ENCODE data around the gene HDAC4.
"Not testable (repeated sequence)": the region's sequence is repeated elsewhere in the genome, so short reads cannot be mapped to it uniquely, and the experiment has no call there.

Gene HDAC4

DNA sequence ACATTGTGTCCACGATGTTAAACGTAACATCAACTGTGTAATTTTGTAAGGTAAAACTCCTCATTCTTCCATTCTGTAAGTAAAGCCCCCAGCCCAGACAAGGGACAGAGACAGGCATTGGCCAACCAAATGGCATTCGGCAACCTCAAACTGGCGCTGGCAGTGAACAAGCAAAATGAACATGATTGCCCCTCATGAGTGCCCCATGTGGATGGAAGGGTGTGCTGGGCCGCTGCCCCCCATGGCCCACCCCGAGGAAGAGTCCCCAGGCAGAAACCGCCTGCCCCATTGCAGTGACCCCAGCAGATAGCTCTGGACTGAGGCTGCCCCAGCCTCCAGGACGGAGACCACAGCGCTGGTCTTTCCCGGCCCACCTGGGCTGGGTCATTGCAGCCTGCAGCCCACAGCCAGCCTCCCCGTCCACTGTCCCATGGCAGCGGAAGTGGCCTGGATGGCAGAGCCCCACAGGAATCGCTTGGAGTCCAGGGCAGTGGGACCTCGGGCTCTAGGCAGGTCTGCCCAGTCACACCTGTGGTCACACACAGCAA lies 220.2 kb downstream of the HDAC4 start:
- no peak for DNase-seq (ENCODE audit: low read depth in 4 of 4, low spot score in 1 of 4)

DNA sequence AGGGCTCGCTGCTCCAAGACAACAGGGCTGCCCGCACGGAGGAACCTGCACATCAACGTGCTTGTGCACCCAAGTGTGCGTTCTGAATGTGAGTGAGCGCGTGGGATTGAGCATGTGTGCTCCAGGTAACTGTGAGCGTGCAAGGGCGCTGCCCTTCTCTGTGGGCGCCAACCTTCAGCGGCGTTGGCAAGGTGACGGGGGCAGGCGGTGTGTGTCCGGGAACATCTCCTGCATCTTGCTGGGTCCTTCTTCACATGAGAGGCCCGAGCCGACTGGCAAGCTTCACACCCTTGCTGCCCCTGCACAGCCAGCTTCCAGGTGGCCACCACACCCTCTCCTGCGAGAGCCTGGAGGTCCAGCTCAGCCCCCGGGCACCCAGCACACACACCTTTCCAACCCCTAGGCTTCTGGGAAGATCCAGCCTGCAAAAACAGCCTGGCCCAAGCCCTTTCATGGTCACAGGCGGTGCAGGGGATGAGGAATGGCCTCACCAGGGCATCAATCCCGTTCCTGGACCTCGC lies 220.9 kb downstream of the HDAC4 start:
- no peak for DNase-seq (ENCODE audit: low read depth in 4 of 4, low spot score in 1 of 4)

DNA sequence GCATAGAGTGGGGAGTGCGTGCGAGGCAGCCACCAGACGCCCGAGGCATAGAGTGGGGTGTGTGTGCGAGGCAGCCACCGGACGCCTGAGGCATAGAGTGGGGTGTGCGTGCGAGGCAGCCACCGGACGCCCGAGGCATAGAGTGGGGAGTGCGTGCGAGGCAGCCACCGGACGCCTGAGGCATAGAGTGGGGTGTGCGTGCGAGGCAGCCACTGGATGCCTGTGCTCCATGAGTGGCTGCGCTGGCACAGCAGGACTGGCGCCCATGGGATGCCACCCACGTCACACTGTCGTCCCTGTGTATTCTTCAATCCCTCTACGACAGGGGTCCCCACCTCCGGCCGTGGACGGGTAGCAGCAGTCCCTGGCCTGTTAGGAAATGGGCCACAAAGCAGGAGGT lies 221.9 kb downstream of the HDAC4 start:
- DNase-seq (ENCODE audit: low read depth in 4 of 4, low spot score in 1 of 4): no peak

DNA sequence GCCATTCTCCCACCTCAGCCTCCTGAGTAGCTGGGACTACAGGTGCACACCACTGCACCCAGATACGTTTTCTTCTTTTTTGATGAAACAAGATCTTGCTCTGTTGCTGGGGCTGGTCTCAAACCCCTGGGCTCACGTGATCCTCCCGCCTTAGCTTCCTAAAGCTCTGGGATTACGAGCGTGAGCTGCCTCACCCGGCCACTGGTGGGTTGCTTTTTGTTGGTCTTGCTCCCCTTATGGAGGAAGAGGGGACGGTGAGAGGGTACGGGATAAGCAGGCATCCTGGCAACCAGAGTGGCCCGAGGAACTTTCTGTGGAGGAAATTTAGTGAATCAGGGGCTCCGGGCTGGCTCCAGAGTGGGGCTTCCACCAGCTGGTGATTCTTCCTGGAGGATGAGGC lies 222.3 kb downstream of the HDAC4 start:
- DNase-seq (ENCODE audit: low read depth in 4 of 4, low spot score in 1 of 4): no peak

DNA sequence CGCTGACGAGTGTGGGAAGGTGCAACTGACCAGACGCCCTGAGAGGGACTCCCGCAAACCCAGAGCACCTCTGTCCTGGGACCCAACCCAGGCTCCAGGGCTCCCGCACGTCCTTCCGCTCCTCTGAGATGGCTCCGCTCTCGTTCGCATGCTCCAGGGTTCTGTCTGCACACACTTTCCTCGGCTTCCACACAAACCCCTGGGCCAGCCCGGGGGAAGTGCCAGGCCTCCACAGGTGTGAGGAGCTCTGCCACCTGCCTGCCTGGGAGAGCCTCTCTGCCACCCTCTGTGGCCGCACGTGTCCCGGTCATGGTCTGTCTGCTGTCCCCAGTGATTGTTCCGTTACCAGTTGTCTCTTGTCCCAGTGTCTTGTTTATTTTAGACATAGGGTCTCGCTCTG lies 222.9 kb downstream of the HDAC4 start:
- DNase-seq (ENCODE audit: low read depth in 4 of 4, low spot score in 1 of 4): no peak

DNA sequence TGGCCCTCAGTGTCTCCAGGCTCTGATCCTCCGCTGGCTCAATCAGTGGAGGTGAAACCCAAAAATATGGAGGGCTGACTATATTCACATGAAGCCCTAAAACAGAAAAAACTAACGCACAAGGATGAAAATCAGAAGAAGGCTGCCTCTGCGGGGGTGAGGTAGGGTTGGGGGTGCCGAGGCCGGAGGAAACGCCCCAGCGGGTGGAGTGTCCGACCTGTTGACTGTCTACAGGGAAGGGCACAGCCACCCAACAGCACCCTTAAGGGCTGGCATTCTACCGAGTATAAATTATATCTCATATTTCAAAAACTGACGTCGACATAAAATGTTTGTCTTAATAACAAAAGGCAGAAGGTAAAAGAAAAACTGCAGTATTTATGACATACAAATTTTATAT lies 223.5 kb downstream of the HDAC4 start:
- no peak for DNase-seq (ENCODE audit: low read depth in 4 of 4, low spot score in 1 of 4)

DNA sequence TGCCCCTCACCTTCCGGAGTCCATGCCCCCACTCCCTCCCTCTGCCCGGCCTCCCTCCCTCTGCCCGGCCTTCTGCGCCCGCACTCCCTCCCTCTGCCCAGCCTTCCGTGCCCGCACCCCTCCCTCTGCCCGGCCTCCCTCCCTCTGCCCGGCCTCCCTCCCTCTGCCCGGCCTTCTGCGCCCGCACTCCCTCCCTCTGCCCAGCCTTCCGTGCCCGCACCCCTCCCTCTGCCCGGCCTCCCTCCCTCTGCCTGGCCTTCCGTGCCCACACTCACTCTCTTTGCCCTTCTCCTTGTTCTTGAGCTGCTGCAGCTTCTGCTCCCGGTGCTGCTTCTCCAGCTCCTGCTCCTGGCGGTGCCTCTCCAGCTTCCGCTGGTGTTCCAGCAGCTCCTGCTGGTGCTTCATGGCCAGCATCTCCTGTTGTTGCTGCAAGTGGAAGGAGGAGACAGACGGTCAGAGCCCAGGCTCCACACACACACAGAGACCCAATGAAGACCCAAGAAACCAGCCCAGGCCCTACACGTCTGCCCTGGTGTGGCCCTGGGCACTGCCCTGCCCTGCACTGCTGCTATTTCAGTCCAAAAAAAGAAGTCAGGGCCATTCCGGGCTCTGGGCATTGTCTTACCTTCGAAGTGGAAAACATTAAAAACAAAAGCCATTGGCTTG lies 224.5 kb downstream of the HDAC4 start:
- DNase-seq (ENCODE audit: low read depth in 4 of 4, low spot score in 1 of 4): not testable (repeated sequence)

DNA sequence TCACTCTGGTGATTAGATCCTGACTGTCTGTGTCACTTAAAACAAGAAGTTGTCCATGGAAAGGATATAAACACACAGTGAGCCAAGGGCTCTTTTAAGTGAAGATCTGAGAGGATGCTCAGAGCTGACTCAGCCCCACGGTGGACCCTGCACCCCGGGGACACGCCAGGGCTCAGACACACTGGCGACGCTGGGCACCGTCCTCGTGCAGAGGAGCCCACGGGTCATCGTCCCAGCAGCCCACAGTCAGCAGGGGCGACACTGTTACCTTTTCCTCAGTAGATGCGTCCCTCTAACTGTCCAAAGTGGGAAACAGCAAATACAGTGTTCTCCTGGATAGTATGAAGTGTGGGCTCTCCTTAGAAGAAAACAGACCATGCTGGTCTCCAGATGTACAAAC lies 225.6 kb downstream of the HDAC4 start:
- no peak for DNase-seq (ENCODE audit: low read depth in 4 of 4, low spot score in 1 of 4)

DNA sequence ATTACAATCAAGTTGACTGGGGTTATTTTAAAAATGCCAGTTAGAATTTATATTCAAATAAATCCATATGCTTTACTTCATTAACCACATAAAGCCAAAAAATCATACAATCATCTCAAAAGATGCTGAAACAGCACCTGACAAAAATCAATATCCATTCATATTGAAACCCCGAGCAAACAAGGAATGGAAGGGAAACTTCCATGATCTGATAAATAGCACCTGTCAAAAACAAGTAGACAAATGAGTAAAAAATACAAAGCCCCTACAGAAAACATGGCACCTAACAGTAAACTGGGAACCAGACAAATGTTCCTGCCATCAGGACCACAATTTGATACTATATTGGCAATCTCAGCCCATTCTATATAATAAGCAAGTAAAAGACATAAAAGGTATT lies 227.5 kb downstream of the HDAC4 start:
- DNase-seq (ENCODE audit: low read depth in 4 of 4, low spot score in 1 of 4): no peak

DNA sequence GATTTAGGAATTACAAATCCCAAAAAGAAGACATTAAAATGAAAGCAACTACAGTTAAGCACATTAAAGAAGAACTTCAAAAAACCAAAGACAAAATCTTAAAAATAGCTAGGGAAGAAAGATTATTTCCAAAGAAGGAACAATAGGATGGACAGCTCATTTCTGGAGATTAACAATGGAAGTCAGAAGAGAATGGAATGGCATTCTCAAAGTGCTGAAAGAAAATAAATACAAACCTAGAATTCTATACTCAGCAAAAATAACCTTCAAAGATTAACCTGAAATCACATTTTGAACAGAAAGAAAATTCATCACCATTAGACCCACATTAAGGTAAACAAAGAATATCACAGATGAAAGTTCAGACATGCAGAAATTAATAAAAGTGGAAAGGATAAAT lies 229.2 kb downstream of the HDAC4 start:
- DNase-seq (ENCODE audit: low read depth in 4 of 4, low spot score in 1 of 4): no peak

DNA sequence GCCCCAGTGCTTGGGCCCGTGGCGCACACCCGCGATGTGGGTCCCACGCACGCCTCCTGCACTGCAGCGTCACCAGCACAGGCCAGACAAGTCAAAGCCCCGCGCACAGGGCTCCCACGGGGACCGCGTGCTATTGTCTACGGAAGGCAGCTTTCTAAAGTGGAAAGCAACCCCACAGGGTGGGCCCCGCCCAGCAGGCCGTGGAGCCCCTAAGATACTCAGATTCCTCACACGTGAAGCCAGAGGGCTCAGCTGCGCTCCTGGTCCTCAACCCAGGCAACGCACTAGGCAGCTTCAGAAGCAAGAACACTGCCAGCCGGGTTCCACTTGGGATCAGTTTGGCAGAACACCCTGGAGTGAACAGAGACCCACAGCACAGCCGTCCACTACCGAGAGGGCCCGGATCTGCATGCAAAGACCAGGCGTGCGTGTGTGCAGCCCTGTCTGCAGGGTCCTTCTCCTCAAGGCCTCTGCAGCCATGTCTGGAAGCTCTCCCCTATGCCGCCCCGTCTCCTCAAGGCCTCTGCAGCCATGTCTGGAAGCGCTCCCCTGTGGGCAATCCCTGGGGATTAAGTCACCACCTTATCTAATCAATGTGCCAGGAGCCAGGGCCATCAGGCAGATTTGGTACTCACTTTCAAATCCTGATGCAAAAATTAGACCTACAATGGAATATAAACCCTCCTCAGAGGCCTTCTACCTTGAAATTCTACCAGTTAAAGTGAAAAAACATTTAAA lies 231.3 kb downstream of the HDAC4 start:
- DNase-seq (ENCODE audit: low read depth in 4 of 4, low spot score in 1 of 4): no peak

DNA sequence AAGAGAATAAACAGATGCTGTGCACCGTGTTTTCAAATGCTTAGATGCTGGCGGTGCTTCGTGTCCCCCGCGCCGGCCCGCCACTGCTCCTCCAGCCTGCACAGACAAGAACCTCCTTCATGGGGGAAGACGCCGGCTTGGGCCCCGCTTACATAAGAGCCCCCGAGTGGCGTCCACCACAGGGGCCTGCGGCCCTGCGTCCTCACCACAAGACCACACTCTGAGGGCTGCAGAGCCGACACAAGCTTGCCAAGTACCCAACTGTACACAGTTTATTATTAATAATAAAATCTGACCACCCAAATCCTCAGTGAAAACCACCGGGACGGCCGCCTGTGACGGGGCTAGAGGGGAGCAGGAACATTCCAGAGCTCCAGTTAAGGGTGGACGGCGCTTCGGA lies 232.2 kb downstream of the HDAC4 start:
- no peak for DNase-seq (ENCODE audit: low read depth in 4 of 4, low spot score in 1 of 4)

DNA sequence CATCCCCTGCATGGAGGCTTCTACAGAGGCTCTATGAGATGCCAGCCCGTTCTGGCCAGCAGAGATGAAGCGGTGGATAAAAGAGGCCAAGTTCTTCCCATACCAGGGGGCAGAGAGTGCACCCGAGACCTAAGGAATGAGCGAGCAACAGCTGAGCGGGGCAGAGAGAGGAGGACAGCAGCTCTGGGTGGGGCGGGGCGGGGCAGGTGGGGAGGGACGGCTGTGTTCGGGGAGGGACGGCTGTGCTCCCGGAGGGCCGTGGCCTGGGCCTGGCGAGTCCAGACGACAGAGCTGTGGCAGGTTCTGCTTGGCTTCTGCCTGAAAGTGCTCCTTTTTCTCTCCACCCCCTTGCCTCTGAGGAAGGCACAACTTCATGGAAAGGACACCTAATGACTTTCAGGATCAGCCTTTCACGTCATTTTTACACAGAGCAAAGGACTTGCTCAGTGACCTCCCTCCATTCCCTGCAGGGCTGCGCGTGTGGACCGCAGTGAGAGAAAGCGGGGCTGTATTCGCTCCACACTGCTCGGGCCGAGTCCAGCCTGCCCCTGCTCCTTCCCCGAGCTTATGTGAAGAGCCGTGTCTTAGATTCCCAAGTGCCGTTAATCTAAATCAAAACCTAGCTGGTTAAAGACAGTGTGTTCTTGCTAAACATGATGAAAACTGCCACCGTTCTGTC lies 232.9 kb downstream of the HDAC4 start:
- DNase-seq (ENCODE audit: low read depth in 4 of 4, low spot score in 1 of 4): no peak

DNA sequence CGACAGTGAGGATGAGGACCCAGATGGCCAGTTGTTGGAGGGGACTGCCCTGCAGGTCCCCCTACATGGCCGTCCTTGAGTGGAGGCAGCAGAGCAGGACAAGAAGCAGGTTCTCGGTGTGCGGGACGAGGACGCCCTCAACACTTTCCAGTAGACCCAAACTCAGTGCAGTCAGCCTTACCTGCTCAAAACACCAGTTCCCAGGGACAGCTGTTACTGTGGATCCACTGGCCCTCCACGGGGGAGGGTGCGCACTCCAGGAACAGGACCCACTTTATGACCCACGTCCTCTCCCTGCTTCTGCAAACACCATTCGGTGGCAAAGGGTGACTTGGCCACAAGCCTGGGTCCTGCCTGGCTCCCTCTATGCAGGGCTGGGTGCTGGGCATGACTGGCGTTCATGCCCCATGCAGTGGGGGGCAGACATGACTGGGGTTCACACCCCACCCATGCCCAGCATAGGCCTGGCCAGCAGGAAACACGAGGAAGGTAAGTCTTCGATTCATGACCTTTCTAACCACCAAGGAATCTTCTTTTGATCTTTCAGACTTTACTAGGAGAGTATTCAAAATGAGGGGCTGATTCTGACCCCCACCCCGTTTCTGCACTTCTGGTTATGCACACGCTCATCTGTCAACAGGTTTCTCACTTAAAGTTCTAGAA lies 233.7 kb downstream of the HDAC4 start:
- DNase-seq (ENCODE audit: low read depth in 4 of 4, low spot score in 1 of 4): no peak

DNA sequence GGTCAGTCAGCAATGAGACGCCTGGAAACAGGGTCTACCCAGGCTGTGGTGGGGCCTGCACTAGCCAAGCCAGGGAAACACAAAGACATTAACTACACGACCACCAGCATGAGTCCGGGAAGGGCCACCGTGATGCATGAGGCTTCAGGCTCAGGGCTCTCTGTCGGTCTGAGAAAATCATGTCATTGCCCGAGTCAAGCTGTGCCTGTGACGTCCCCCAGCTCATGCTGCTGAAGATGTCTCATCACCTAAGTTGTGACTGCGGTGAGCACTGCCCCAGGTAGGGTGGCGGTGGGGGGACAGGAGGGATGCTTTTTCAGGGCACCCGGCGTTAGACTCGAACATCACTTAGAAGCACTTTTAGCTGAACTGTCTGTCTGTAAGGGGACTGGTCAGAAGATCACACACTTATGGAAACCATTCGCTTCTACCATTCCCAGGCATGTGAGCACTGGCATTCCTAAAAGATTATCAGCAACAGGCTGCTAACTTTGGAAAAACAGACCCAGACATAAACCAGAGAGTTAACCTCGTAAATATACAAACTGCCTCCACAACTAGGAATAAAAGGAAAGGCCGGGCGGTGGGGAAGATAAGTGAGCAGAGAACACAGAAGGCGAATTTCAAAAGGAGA lies 234.5 kb downstream of the HDAC4 start:
- no peak for DNase-seq (ENCODE audit: low read depth in 4 of 4, low spot score in 1 of 4)

DNA sequence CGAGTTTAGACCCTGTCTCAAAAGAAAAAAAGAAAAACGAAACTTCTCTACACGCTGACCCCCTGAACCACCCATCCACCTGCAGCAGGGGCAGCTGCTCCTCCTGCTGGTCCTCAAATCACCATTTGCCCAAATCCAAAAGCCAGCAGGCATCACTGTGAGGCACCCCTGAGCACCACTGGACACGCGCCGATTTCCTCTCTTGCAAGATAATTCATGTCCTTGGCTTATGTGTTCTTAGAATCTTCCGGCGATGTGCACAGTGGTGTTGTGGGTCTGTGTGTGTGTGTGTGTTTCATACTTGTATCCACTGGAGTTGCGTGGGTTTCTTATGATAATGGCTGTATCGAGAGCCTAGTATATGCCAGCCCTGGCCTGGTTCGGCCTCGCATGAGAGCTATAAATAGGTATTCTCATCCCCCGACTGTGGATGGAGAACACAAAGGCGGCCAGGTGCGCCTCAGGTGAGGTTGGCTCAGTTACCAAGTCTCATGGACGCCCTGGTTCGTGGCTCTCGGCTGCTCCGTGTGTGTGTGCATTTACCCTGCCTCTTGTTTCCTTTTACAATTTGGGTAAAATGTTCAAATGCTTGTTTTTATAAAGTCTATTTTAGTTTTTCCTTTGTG lies 235.5 kb downstream of the HDAC4 start:
- no peak for DNase-seq (ENCODE audit: low read depth in 4 of 4, low spot score in 1 of 4)

DNA sequence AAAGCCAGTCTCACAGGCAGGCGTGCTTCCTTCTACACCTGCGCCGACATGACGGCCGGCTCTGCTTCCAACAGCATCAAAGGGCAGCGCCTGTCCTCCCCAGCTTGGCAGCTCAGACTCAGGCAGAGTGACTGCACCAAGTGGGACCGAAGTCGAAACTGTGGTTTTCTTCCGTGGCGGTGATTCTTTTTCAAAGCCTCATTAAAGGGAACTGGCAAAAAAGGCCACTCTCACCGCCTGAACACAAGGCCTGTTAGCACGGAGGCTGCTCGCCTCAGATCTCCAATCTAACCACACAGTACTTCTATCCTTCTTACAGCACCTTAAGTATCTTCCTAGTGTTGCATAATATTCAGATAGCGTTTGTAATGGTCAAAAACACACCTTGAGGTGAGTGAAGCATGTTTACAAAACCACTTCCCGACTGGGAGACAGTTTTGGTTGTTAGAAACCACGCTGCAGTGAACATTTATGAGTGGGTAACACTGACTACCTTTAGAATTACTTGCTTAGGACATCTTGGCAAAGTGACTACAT lies 236.4 kb downstream of the HDAC4 start:
- no peak for DNase-seq (ENCODE audit: low read depth in 4 of 4, low spot score in 1 of 4)

DNA sequence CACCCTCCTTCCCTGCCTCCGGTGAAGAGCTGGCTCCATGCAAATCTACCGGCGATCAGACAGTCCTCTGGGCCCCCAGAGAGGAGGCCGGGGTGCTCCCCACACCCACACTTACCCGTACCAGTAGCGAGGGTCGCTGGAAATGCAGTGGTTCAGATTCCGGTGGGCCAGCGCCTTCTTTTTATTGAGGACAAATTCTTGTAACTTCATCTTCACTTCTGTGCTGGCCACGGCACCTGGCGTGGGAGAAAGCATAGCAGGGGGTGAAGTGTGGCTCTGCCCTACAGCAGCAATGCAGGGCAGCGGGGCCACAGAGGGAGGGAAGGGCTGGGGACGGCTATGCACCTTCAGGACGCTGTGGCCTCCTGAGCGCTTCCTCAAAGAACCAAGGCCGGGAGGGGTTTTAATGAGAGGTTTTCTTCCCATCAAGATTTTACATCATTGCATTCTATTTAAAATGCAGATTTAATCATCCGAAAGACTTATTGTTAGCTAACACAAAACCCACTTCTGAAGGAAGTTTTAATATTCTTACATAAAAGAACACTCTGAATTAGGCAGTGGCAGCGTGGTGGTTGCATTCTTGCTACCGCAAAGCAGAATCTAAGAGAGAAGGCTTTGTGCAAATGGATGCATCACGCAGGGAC lies 237.0 kb downstream of the HDAC4 start:
- no peak for DNase-seq (ENCODE audit: low read depth in 4 of 4, low spot score in 1 of 4)

DNA sequence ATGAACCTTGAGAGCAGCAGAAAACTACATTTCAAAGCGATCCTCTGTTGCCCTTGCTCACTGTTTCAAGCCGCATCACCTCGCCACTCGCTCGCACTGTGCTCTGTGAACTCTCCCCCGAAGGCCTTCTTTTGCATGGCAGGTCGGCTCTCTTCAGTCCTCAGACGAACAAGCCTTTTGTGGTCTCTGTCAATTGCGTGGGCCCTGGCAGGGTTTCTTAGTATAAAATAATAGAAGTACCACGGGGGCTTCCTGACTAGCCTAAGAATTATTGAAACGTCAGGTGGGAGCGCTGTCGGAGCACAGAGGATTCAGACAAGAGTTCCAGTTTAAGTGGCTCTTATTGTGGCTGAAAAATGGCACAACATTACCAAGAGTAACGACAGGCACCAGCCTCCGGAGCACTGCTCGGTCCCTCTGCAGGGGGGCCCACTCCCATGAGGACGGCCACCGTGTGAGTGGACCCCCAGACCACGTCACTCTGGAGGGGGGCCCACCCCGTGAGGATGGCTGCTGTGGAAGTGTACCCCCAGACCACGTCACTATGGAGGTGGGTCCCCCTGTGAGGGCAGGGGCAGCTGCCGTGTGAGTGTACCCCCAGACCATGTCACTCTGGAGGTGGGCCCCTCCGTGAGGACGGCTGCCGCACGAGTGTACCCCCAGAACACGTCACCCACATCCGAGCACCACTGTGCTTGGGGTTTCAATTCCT lies 237.7 kb downstream of the HDAC4 start:
- DNase-seq (ENCODE audit: low read depth in 4 of 4, low spot score in 1 of 4): no peak

All from stimulated activated CD4-positive, alpha-beta T cell treated with anti-CD3 and anti-CD28 coated beads, Interleukin-1b, Interleukin-23, amount 100 ng/mL, for 24 hours (primary cell).